Peyer's patch (tissue), 4 donors: ENCODE data around the gene MTMR12.

Source experiments
- CTCF ChIP-seq, 6 experiments: fragments of 450-650 bp in 4 of 6; fragments of 200-600 bp in 2 of 6; sonication (generic) in 1 of 6; IDR thresholded peaks; one replicate each; pipeline ENCODE4 v1.5.1; 2017 to 2019; ENCODE audit warnings: antibody characterized with exemption in 6 of 6, mild to moderate bottlenecking in 3 of 6, moderate library complexity in 1 of 6
- POLR2A ChIP-seq, 2 donors: fragments of 450-650 bp; IDR thresholded peaks; one replicate each; pipeline ENCODE4 v1.5.1; 2017; ENCODE audit warnings: antibody characterized with exemption in 2 of 2, mild to moderate bottlenecking in 2 of 2, moderate library complexity in 2 of 2

- TF ChIP-seq CTCF (IDR thresholded peaks at IDR 0.05) (no peak), POLR2A (IDR thresholded peaks at IDR 0.05) (no peak)
Observed at GRCh38 chr5:32322882-32323281, 10.1 kb upstream of the MTMR12 start.
